Smooth muscle cell of the brain vasculature (primary cell): Measurements from ENCODE around the gene DSN1.

ENCODE experiments used
- DNase-seq: peaks from one replicate; pipeline ENCODE4 v3.0.0-alpha.2; 2012; ENCODE audit warnings: low read depth, low spot score

The DSN1 gene

GRCh38 chr20:36796117-36796516, 22.6 kb upstream of the DSN1 start:
- no peak for DNase-seq

- no peak for DNase-seq
These were observed 22.1 kb upstream of the DSN1 start for GRCh38 chr20:36795691-36796090.

GRCh38 chr20:36794116-36794474, 20.5 kb upstream of the DSN1 start:
- DNase-seq: no peak

- no peak for DNase-seq
These were observed 19.9 kb upstream of the DSN1 start for GRCh38 chr20:36793294-36794115.

- no peak for DNase-seq
These were observed 18.9 kb upstream of the DSN1 start for GRCh38 chr20:36792422-36792821.

GRCh38 chr20:36791862-36792261, 18.3 kb upstream of the DSN1 start:
- no peak for DNase-seq

GRCh38 chr20:36786663-36787062, 13.1 kb upstream of the DSN1 start:
- DNase-seq: no peak

- DNase-seq: no peak
These were observed 12.7 kb upstream of the DSN1 start for GRCh38 chr20:36786246-36786645.

GRCh38 chr20:36785308-36785707, 11.7 kb upstream of the DSN1 start:
- DNase-seq: no peak

- DNase-seq: no peak
These were observed 11.3 kb upstream of the DSN1 start for GRCh38 chr20:36784900-36785299.

GRCh38 chr20:36784116-36784515, 10.6 kb upstream of the DSN1 start:
- DNase-seq: no peak

GRCh38 chr20:36779656-36780025, 6.1 kb upstream of the DSN1 start:
- no peak for DNase-seq

- no peak for DNase-seq
These were observed 5.5 kb upstream of the DSN1 start for GRCh38 chr20:36778831-36779655.

GRCh38 chr20:36777576-36777975, 4.0 kb upstream of the DSN1 start:
- DNase-seq: no peak

- no peak for DNase-seq
These were observed 3.6 kb upstream of the DSN1 start for GRCh38 chr20:36777167-36777566.

GRCh38 chr20:36775826-36776225, 2.3 kb upstream of the DSN1 start:
- DNase-seq: no peak

GRCh38 chr20:36775196-36775595, 1.6 kb upstream of the DSN1 start:
- no peak for DNase-seq

GRCh38 chr20:36773107-36773596, 411 bp downstream of the DSN1 start:
- DNase-seq: no peak

- no peak for DNase-seq
These were observed 2.9 kb downstream of the DSN1 start for GRCh38 chr20:36770680-36771079.

GRCh38 chr20:36768768-36769430, 4.7 kb downstream of the DSN1 start:
- DNase-seq: no peak

GRCh38 chr20:36761125-36761524, 12.4 kb downstream of the DSN1 start:
- DNase-seq: no peak

- DNase-seq: no peak
These were observed 12.9 kb downstream of the DSN1 start for GRCh38 chr20:36760647-36761046.
